ENCODE data around the gene TRAPPC6A. TPM values are rescaled to one million over a fixed set of nuclear protein-coding genes. Genes with fewer than 3 reads are reported as not detected.

The TRAPPC6A gene
- total RNA-seq, 1 experiment from 2014 or later, result 59.9 TPM

GRCh38 chr19:45154064-45154827 is 23.8 kb downstream of the TRAPPC6A start:
- Mint-ChIP-seq H3K9me3 (no peaks in the 10 kb centered on the region; a peak in 1 of 5 replicates), H3K27me3 (ENCODE audit: low read depth) (peaks cover 77% of the 10 kb centered on the region), H3K36me3 (ENCODE audit: insufficient read depth in 1 of 3, low read depth in 3 of 3) (0 out of 7 replicates have a peak, but pooled peaks cover 0 to 2% (median 0%) of the 10 kb centered on the region in 3 experiments), H3K4me3 (peak overlapping the region; percentile 52 to 76), H3K4me1 (peaks cover 13 to 30% of the 10 kb centered on the region in 2 experiments), H3K27ac (no peak overlapping the region)
- H2AK5ac ChIP-seq (ENCODE audit: insufficient read length, low read length), result no peak overlapping the region
- WGBS (ENCODE audit: extremely low coverage, insufficient read length, low lambda C conversion rate), result no CpG with 5 or more reads among the region's 19 CpGs
- H3K4me2 ChIP-seq (ENCODE audit: insufficient read depth, insufficient read length, low read length), result peak overlapping the region; percentile 27
- no peak overlapping the region for H3K27ac ChIP-seq (ENCODE audit: insufficient read length, low read depth, low read length)
- H3K4ac ChIP-seq (ENCODE audit: low read depth, low read length), result no peak overlapping the region
- H3K4me1 ChIP-seq (ENCODE audit: insufficient read depth, low read length), result no peaks in the 10 kb centered on the region
- no peaks in the 10 kb centered on the region for H3K79me1 ChIP-seq (ENCODE audit: insufficient read depth, low read depth, low read length, poor library complexity, severe bottlenecking)
- TF ChIP-seq CTCF (conservative IDR thresholded peaks at IDR 0.05), result 0 out of 3 replicates have a peak, but pooled peaks have one; percentile 11
- no peak overlapping the region for H2BK15ac ChIP-seq (ENCODE audit: low read depth, low read length)
- H2AFZ ChIP-seq (ENCODE audit: low read length), result no peak overlapping the region
- H2BK5ac ChIP-seq (ENCODE audit: insufficient read length, low read length), result no peak overlapping the region
- H3K23me2 ChIP-seq (ENCODE audit: insufficient read length, low read depth, low read length, poor library complexity, severe bottlenecking), result no peaks in the 10 kb centered on the region
- no peak overlapping the region for H2BK12ac ChIP-seq (ENCODE audit: insufficient read length, low read depth, low read length)
- no peak overlapping the region for H4K8ac ChIP-seq (replicated peaks; ENCODE audit: insufficient read length, low read depth, low read length)
- no peak overlapping the region for H3K23ac ChIP-seq (ENCODE audit: insufficient read length, low read depth, low read length)
- H2BK120ac ChIP-seq (ENCODE audit: low read depth, low read length, poor library complexity, severe bottlenecking), result no peak overlapping the region
- no peak overlapping the region for H3K14ac ChIP-seq (ENCODE audit: insufficient read depth, low read length)
- no peak overlapping the region for H3K9ac ChIP-seq (ENCODE audit: extremely low read depth, insufficient read length, low read length)
- H3K18ac ChIP-seq (ENCODE audit: insufficient read length, low read depth, low read length), result no peak overlapping the region
- no peak overlapping the region for H3K56ac ChIP-seq (ENCODE audit: insufficient read length, low read depth, low read length)
- no peak overlapping the region for H4K91ac ChIP-seq (ENCODE audit: insufficient read length, low read depth, low read length)
- no peaks in the 10 kb centered on the region for H4K20me1 ChIP-seq (ENCODE audit: control insufficient read depth, insufficient read depth, insufficient read length)
- DNase-seq, result no peak
- no peaks in the 10 kb centered on the region for H3K79me2 ChIP-seq (ENCODE audit: insufficient read depth, low read length)
- no peak overlapping the region for H2BK20ac ChIP-seq (ENCODE audit: low read depth, low read length, poor library complexity, severe bottlenecking)
- no peaks in the 10 kb centered on the region for H3K9me3 ChIP-seq (ENCODE audit: control insufficient read depth, low read depth, low read length)
- peaks cover 7% of the 10 kb centered on the region; the same call in 1 of the 2 replicates for H3K27me3 ChIP-seq (ENCODE audit: insufficient read depth, low read length)
- H4K5ac ChIP-seq (ENCODE audit: insufficient read length, low read depth, low read length), result no peak overlapping the region
- H3T11ph ChIP-seq (ENCODE audit: low read length), result no peak overlapping the region

All from H9 (cell line).